ENCODE results near the gene STPG4.

GRCh38 chr2:47067788-47068407 lies 87.2 kb downstream of the STPG4 start:
- TF ChIP-seq, protein P1, sequence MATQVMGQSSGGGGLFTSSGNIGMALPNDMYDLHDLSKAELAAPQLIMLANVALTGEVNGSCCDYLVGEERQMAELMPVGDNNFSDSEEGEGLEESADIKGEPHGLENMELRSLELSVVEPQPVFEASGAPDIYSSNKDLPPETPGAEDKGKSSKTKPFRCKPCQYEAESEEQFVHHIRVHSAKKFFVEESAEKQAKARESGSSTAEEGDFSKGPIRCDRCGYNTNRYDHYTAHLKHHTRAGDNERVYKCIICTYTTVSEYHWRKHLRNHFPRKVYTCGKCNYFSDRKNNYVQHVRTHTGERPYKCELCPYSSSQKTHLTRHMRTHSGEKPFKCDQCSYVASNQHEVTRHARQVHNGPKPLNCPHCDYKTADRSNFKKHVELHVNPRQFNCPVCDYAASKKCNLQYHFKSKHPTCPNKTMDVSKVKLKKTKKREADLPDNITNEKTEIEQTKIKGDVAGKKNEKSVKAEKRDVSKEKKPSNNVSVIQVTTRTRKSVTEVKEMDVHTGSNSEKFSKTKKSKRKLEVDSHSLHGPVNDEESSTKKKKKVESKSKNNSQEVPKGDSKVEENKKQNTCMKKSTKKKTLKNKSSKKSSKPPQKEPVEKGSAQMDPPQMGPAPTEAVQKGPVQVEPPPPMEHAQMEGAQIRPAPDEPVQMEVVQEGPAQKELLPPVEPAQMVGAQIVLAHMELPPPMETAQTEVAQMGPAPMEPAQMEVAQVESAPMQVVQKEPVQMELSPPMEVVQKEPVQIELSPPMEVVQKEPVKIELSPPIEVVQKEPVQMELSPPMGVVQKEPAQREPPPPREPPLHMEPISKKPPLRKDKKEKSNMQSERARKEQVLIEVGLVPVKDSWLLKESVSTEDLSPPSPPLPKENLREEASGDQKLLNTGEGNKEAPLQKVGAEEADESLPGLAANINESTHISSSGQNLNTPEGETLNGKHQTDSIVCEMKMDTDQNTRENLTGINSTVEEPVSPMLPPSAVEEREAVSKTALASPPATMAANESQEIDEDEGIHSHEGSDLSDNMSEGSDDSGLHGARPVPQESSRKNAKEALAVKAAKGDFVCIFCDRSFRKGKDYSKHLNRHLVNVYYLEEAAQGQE (IDR thresholded peaks at IDR 0.05; ENCODE audit: low read depth, low read length) = no peak
- TF ChIP-seq EP300 (IDR thresholded peaks at IDR 0.05; ENCODE audit: borderline replicate concordance in 1 of 2, low read depth in 1 of 2, low read length in 1 of 2) (no peak), ZBTB33 (IDR thresholded peaks at IDR 0.05; ENCODE audit: borderline replicate concordance, low read depth) (no peak), YY1 (IDR thresholded peaks at IDR 0.05; ENCODE audit: low read depth) (no peak), TAF1 (IDR thresholded peaks at IDR 0.05; ENCODE audit: borderline replicate concordance, low read depth, low read length) (no peak), FOXM1 (IDR thresholded peaks at IDR 0.05; ENCODE audit: low read depth) (no peak), USF2 (IDR thresholded peaks at IDR 0.05; ENCODE audit: borderline replicate concordance, low read depth, low read length) (no peak), SMC3 (IDR thresholded peaks at IDR 0.05; ENCODE audit: low read depth, low read length) (no peak), RXRA (IDR thresholded peaks at IDR 0.05; ENCODE audit: borderline replicate concordance, low read depth) (no peak), FOSL2 (IDR thresholded peaks at IDR 0.05; ENCODE audit: borderline replicate concordance, low read depth) (no peak), JUND (IDR thresholded peaks at IDR 0.05) (no peak), CHD2 (IDR thresholded peaks at IDR 0.05; ENCODE audit: low read length, partially characterized antibody) (no peak), GABPA (IDR thresholded peaks at IDR 0.05; ENCODE audit: low read depth) (no peak)
- TF ChIP-seq, protein P2, sequence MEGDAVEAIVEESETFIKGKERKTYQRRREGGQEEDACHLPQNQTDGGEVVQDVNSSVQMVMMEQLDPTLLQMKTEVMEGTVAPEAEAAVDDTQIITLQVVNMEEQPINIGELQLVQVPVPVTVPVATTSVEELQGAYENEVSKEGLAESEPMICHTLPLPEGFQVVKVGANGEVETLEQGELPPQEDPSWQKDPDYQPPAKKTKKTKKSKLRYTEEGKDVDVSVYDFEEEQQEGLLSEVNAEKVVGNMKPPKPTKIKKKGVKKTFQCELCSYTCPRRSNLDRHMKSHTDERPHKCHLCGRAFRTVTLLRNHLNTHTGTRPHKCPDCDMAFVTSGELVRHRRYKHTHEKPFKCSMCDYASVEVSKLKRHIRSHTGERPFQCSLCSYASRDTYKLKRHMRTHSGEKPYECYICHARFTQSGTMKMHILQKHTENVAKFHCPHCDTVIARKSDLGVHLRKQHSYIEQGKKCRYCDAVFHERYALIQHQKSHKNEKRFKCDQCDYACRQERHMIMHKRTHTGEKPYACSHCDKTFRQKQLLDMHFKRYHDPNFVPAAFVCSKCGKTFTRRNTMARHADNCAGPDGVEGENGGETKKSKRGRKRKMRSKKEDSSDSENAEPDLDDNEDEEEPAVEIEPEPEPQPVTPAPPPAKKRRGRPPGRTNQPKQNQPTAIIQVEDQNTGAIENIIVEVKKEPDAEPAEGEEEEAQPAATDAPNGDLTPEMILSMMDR (IDR thresholded peaks at IDR 0.05) = no peak

Measured in SK-N-SH (cell line).